HL-60 (cell line): Measurements from ENCODE around the gene ABCA7.

Source experiments
- DNase-seq, 2 experiments: peaks; one replicate each; pipeline ENCODE4 v3.0.0-alpha.2; 2010 to 2020; ENCODE audit warnings: low read depth in 1 of 2, low spot score in 1 of 2
- H3K27ac ChIP-seq: fragments of 250-450 bp; sonication (Bioruptor Pico); replicated peaks from 2 replicates; pipeline ENCODE4 v1.5.1; 2020; ENCODE audit warnings: mild to moderate bottlenecking, moderate library complexity
- H3K27me3 ChIP-seq: fragments of 250-450 bp; sonication (Bioruptor Pico); 2 replicates; pipeline ENCODE4 v1.5.1; 2021; ENCODE audit warnings: mild to moderate bottlenecking, moderate library complexity; ENCODE audit not compliant: insufficient read depth, poor library complexity, severe bottlenecking
- H3K4me3 ChIP-seq: replicated peaks from 2 replicates; pipeline ENCODE4 v1.5.1; 2011; ENCODE audit warnings: mild to moderate bottlenecking, control low read depth, low read length; ENCODE audit not compliant: insufficient read depth
- GABPA ChIP-seq: IDR thresholded peaks from 2 replicates; pipeline ENCODE4 v1.6.1; 2012; ENCODE audit warnings: low read depth
- POLR2AphosphoS5 ChIP-seq: IDR thresholded peaks from 2 replicates; pipeline ENCODE4 v1.6.1; 2012; ENCODE audit warnings: low read depth
- SPI1 ChIP-seq: IDR thresholded peaks from 2 replicates; pipeline ENCODE4 v1.6.1; 2012; ENCODE audit warnings: low read depth, mild to moderate bottlenecking, borderline replicate concordance
- TF ChIP-seq, protein P1 (sequence below): IDR thresholded peaks from 2 replicates; pipeline ENCODE4 v1.6.1; 2012; ENCODE audit warnings: low read depth; ENCODE audit not compliant: insufficient replicate concordance
- TF ChIP-seq, protein P2 (sequence below): IDR thresholded peaks from one replicate; pipeline ENCODE4 v1.5.1; 2011; ENCODE audit warnings: low read length, control low read depth, inconsistent platforms; ENCODE audit not compliant: insufficient read depth

ABCA7 gene

DNA sequence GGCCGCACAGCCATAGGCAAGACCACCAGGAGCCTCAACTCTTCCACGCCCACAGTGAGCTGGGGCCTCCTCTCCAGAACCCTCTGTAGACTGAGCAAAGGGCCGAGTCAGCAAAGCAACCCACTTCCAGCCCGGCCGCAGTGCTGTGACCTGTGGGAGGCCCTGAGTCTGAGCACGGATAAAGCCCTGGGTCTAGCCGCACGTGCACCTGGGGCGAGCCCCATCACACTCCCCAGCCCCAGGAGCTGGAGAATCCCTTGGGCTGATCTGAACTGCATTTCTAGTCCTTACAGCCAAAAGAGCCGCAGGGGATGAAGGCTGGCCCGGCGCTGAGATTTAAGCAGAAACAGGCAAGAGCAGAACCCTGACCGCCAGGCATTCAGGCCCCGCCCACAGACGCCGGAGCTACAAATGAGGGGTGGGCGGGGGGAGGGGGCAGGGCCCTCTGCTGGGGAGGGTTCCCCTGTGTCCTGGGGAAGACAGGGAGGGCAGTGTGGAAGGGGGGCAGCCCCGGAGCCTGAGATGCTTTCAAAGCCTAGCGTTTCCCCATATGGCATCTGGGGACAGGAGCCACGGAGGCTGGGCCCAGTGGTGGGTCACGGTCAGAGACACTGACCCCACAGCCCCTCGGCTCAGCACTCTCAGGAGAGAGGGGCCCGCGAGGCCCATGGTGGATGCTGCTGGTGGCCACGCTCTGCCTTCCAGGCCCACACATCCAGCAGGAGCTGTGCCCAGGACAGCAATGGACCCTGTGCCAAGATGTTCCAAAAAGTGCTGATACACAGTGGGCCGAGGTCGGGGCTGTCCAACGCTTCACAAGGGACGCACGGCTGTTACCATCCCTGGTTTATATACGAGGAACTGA lies 23.9 kb upstream of the ABCA7 start:
- no peak overlapping the region for H3K4me3 ChIP-seq
- no peaks in the 10 kb centered on the region for H3K27me3 ChIP-seq
- DNase-seq, result no peak
- no peak overlapping the region for H3K27ac ChIP-seq
- 0 out of 2 replicates have a peak, but pooled peaks have one; percentile 15 for TF ChIP-seq POLR2AphosphoS5
- no peak for TF ChIP-seq GABPA

DNA sequence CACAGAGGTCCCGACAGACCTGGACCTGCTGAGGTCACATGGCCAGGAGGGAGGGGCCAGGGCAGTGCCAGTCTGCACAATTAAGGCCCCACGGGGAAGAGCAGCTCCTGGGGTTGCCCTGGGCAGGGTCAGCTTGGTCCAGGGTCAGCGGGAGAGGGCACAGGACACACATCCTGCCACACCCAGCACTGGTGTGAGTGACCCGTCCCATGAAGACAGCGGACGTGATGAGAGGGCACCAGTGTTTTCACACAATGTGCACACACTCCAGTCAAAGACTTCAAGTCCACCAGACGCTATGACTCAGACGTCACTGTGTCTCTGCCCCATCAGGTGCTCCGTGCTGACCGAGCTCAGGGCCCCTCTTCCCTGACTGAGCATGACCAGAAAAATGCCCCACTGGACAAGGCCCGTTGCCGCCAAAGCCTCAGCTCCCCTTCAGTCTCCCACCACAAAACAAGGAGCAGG lies 23.2 kb upstream of the ABCA7 start:
- Histone ChIP-seq H3K4me3 (no peak overlapping the region), H3K27ac (no peak overlapping the region), H3K27me3 (no peaks in the 10 kb centered on the region)
- no peak for DNase-seq
- TF ChIP-seq, protein P1, sequence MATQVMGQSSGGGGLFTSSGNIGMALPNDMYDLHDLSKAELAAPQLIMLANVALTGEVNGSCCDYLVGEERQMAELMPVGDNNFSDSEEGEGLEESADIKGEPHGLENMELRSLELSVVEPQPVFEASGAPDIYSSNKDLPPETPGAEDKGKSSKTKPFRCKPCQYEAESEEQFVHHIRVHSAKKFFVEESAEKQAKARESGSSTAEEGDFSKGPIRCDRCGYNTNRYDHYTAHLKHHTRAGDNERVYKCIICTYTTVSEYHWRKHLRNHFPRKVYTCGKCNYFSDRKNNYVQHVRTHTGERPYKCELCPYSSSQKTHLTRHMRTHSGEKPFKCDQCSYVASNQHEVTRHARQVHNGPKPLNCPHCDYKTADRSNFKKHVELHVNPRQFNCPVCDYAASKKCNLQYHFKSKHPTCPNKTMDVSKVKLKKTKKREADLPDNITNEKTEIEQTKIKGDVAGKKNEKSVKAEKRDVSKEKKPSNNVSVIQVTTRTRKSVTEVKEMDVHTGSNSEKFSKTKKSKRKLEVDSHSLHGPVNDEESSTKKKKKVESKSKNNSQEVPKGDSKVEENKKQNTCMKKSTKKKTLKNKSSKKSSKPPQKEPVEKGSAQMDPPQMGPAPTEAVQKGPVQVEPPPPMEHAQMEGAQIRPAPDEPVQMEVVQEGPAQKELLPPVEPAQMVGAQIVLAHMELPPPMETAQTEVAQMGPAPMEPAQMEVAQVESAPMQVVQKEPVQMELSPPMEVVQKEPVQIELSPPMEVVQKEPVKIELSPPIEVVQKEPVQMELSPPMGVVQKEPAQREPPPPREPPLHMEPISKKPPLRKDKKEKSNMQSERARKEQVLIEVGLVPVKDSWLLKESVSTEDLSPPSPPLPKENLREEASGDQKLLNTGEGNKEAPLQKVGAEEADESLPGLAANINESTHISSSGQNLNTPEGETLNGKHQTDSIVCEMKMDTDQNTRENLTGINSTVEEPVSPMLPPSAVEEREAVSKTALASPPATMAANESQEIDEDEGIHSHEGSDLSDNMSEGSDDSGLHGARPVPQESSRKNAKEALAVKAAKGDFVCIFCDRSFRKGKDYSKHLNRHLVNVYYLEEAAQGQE, result no peak
- TF ChIP-seq SPI1 (no peak), POLR2AphosphoS5 (no peak), GABPA (no peak)
- TF ChIP-seq, protein P2, sequence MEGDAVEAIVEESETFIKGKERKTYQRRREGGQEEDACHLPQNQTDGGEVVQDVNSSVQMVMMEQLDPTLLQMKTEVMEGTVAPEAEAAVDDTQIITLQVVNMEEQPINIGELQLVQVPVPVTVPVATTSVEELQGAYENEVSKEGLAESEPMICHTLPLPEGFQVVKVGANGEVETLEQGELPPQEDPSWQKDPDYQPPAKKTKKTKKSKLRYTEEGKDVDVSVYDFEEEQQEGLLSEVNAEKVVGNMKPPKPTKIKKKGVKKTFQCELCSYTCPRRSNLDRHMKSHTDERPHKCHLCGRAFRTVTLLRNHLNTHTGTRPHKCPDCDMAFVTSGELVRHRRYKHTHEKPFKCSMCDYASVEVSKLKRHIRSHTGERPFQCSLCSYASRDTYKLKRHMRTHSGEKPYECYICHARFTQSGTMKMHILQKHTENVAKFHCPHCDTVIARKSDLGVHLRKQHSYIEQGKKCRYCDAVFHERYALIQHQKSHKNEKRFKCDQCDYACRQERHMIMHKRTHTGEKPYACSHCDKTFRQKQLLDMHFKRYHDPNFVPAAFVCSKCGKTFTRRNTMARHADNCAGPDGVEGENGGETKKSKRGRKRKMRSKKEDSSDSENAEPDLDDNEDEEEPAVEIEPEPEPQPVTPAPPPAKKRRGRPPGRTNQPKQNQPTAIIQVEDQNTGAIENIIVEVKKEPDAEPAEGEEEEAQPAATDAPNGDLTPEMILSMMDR, result no peak

DNA sequence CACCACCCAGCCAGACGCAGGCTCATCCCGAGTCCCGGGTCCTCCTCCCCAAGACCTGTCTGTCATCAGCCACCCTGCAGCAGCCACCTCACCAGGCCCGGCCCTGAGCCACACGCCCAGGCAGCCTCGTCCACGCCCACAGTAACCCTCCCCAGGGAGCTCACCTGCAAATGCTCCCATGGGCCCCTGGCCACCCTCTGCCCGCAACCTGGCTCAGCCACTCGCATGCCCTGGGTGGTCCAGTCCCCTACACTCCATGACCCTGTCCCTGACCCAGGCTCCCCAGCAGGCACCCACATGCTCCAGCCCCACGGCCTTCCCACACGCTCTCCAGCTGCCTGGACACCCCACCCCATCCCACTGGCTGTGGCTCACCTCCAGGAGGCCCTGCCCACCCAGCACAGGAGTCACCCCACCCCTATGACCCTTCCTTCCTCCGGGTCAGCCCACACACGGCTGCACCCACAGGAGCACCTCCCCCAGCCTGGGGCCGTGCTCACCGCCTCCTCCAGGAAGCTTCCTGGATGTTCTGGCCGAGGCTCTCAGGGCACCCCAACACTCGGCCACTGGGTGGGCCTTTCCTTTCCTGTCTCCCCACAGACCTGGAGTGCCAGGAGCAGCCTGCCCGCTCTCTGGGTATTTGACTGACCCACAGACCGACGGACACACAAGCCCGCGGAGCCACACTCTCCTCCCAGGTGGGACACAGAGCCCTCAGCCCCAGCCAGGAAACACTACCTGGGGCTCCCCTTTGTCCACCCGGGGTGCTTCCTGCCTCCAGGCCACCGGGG lies 22.6 kb upstream of the ABCA7 start:
- peak overlapping the region; percentile 23; the same call in 1 of the 2 replicates for H3K27ac ChIP-seq
- TF ChIP-seq SPI1 (no peak), POLR2AphosphoS5 (0 out of 2 replicates have a peak, but pooled peaks have one; percentile 7), GABPA (no peak)
- peak overlapping the region; percentile 6 for H3K4me3 ChIP-seq
- no peaks in the 10 kb centered on the region for H3K27me3 ChIP-seq
- DNase-seq, result peak in 1 of 2 experiments; percentile 54

DNA sequence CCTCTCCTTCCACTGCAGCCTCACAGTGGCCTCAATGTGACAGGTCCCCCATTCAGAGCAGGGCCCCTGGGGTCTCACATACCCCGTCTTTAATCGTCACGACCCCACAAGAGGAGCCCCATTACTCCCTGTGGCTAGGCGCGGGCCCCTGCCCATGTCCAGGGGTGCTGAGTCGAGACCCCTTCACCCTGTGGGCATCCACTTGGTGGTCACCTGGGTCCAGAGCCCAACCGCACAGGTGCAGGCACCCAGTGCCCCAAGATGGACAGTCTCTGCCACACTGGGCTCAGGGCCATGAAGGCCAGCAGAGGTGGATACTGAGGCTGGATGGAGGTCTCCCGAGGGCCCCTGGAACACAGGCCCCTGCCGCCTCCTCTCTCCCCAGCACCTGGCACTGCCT lies 22.0 kb upstream of the ABCA7 start:
- no peak for TF ChIP-seq SPI1
- TF ChIP-seq POLR2AphosphoS5, result no peak
- TF ChIP-seq GABPA, result no peak
- TF ChIP-seq, protein P2, result no peak
- TF ChIP-seq, protein P1, result no peak
- no peak overlapping the region for H3K27ac ChIP-seq
- no peak for DNase-seq
- H3K27me3 ChIP-seq, result no peaks in the 10 kb centered on the region
- H3K4me3 ChIP-seq, result peak overlapping the region; percentile 6
